Measurements from ENCODE around the gene NEK1. TPM values are rescaled to one million over a fixed set of nuclear protein-coding genes. Genes with fewer than 3 reads are reported as not detected.

The NEK1 gene
- total RNA-seq, 6 experiments from 2014 or later = 9.4 to 11.1 (median 10.0) TPM

DNA sequence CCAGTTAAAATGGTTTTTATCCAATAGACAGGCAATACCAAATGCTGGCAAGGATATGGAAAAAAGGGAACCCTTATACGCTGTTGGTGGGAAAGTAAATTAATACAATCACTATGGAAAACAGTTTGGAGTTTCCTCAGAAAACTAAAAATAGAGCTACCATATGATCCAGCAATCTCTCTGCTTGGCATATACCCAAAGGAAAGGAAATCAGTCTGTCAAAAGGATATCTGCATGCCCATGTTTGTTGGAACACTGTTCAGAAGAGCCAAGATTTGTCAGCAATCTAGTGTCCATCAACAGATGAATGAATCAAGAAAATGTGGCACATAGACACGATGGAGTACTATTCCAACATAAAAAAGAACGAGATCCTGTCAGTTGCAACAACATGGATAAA lies 250.6 kb downstream of the NEK1 start:
- Mint-ChIP-seq H3K9me3 (peaks cover 10% of the 10 kb centered on the region), H3K4me1 (ENCODE audit: low read depth) (peaks cover 18% of the 10 kb centered on the region), H3K4me3 (no peak overlapping the region), H3K36me3 (ENCODE audit: low read depth) (peaks cover 10% of the 10 kb centered on the region), H3K27ac (no peak overlapping the region), H3K27me3 (ENCODE audit: insufficient read depth) (peaks cover 1% of the 10 kb centered on the region; the same call in 1 of the 2 replicates)
- TF ChIP-seq, protein P1, sequence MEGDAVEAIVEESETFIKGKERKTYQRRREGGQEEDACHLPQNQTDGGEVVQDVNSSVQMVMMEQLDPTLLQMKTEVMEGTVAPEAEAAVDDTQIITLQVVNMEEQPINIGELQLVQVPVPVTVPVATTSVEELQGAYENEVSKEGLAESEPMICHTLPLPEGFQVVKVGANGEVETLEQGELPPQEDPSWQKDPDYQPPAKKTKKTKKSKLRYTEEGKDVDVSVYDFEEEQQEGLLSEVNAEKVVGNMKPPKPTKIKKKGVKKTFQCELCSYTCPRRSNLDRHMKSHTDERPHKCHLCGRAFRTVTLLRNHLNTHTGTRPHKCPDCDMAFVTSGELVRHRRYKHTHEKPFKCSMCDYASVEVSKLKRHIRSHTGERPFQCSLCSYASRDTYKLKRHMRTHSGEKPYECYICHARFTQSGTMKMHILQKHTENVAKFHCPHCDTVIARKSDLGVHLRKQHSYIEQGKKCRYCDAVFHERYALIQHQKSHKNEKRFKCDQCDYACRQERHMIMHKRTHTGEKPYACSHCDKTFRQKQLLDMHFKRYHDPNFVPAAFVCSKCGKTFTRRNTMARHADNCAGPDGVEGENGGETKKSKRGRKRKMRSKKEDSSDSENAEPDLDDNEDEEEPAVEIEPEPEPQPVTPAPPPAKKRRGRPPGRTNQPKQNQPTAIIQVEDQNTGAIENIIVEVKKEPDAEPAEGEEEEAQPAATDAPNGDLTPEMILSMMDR (IDR thresholded peaks at IDR 0.05) = no peak
- DNase-seq = no peak

DNA sequence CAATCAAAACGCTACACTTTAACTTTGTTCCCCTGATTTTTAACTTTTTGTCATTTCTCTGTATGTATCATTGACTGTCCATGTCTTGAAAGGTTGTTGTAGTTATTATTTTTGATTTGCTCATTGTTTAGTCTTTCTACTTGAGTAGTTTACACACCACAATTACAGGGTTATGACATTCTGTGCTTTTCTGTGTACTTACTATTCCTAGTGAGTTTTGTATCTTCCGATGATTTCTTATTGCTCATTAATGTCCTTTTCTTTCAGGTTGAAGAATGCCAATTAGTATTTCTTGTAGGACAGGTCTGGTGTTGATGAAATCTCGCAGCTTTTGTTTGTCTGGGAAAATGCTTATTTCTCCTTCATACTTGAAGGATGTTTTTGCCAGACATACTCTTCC lies 252.4 kb downstream of the NEK1 start:
- peaks cover 1% of the 10 kb centered on the region; the same call in 1 of the 2 replicates for H3K27me3 Mint-ChIP-seq (ENCODE audit: insufficient read depth)
- no peak for DNase-seq
- no peaks in the 10 kb centered on the region for H3K9me3 Mint-ChIP-seq
- TF ChIP-seq, protein P1 (IDR thresholded peaks at IDR 0.05) = no peak
- peaks cover 18% of the 10 kb centered on the region for H3K4me1 Mint-ChIP-seq (ENCODE audit: low read depth)
- H3K36me3 Mint-ChIP-seq (ENCODE audit: low read depth) = no peaks in the 10 kb centered on the region
- no peak overlapping the region for H3K27ac Mint-ChIP-seq
- no peak overlapping the region for H3K4me3 Mint-ChIP-seq

DNA sequence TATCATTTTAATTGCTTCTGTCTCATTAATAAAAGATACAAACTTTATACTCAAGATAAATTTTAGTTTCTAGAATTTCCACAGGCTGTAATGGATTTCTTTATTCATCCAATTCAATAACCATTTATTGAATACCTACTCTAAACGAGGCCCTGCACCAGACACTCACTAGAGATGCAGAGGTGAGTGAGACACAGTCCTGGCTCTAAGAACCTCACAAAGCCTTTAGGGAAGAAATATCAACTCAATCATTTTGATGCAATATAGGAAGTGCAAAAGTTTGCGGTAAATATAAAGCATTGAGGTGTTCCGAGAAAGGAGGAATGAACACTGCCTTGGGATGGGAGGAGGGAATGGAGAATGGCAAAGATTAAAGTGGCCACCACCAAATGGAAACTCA lies 260.0 kb downstream of the NEK1 start:
- no peak overlapping the region for H3K27ac Mint-ChIP-seq
- no peaks in the 10 kb centered on the region for H3K36me3 Mint-ChIP-seq (ENCODE audit: low read depth)
- no peaks in the 10 kb centered on the region for H3K4me1 Mint-ChIP-seq (ENCODE audit: low read depth)
- TF ChIP-seq, protein P1 (IDR thresholded peaks at IDR 0.05) = no peak
- no peak overlapping the region for H3K4me3 Mint-ChIP-seq
- no peaks in the 10 kb centered on the region for H3K27me3 Mint-ChIP-seq (ENCODE audit: insufficient read depth)
- H3K9me3 Mint-ChIP-seq = no peaks in the 10 kb centered on the region
- DNase-seq = no peak

DNA sequence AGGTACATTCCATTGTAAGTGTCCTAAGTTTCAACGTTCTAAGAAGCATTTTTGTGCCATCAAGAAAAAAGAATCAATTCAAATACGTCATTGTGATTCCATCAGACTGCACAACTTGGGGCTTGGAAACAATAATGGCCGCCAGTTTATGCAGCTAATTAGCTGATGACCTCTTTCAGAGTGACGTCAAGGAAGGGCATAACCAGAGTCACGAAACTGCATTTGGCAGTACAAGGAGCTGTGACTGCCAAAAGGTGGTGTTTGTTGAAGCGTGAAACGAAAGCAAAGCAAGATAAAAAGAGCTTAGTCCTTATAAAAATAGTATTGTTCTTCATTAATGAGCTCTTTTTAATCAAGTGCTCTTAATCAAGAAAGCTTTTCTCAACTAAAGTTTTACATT lies 260.5 kb downstream of the NEK1 start:
- Mint-ChIP-seq H3K27ac (no peak overlapping the region), H3K9me3 (no peaks in the 10 kb centered on the region), H3K4me3 (no peak overlapping the region), H3K4me1 (ENCODE audit: low read depth) (no peaks in the 10 kb centered on the region), H3K27me3 (ENCODE audit: insufficient read depth) (no peaks in the 10 kb centered on the region), H3K36me3 (ENCODE audit: low read depth) (no peaks in the 10 kb centered on the region)
- DNase-seq = no peak
- TF ChIP-seq, protein P1 (IDR thresholded peaks at IDR 0.05) = no peak

DNA sequence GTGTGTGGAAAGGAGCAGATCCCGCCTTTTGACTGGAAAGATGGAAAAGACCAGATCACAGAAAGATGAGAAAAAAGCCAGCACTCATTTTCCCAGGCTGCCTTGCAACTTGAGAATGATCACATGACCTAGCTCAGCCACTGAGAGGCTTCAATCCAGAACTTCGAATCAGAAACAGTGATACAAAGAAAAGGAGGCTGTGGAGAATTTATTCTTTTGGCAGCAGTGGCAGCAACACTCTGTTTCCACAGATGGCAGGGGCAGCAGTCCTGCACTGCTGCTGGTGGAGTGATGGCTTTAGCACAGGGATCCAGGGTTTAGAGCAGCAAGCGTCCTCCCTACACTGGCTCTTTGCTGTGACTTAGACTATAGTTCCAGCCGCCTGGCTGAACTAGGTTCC lies 263.8 kb downstream of the NEK1 start:
- DNase-seq = no peak
- Mint-ChIP-seq H3K27ac (no peak overlapping the region), H3K9me3 (no peaks in the 10 kb centered on the region), H3K36me3 (ENCODE audit: low read depth) (no peaks in the 10 kb centered on the region), H3K4me1 (ENCODE audit: low read depth) (peaks cover 26% of the 10 kb centered on the region), H3K27me3 (ENCODE audit: insufficient read depth) (no peaks in the 10 kb centered on the region), H3K4me3 (no peak overlapping the region)
- TF ChIP-seq, protein P1 (IDR thresholded peaks at IDR 0.05) = no peak

DNA sequence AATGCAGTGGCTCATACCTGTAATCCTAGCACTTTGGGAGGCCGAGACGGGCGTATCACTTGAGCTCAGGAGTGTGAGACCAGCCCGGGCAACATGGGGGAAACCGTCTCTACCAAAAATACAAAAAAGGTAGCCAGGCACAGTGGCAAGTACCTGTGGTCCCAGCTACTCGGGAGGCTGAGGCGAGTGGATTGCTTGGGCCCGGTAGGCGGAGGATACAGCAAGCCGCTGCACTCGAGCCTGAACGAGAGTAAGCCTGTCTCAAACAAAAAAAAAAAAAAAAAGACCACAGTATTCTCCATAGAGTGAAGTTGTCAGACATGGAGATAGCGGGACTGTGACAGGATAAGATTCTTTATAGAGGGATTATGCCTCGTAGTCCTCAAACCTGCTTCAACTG lies 265.5 kb downstream of the NEK1 start:
- H3K4me1 Mint-ChIP-seq (ENCODE audit: low read depth) = peaks cover 43% of the 10 kb centered on the region
- no peaks in the 10 kb centered on the region for H3K27me3 Mint-ChIP-seq (ENCODE audit: insufficient read depth)
- TF ChIP-seq, protein P1 (IDR thresholded peaks at IDR 0.05) = no peak
- H3K9me3 Mint-ChIP-seq = no peaks in the 10 kb centered on the region
- no peak overlapping the region for H3K4me3 Mint-ChIP-seq
- H3K27ac Mint-ChIP-seq = no peak overlapping the region
- no peaks in the 10 kb centered on the region for H3K36me3 Mint-ChIP-seq (ENCODE audit: low read depth)
- no peak for DNase-seq
